Activated effector memory CD4-positive, alpha-beta T cell treated with anti-CD3 and anti-CD28 coated beads, Interleukin-2, amount 50 U/mL, for 16 hours (primary cell): Measurements from ENCODE around the gene MZT2B.
"Not testable (repeated sequence)": the region's sequence is repeated elsewhere in the genome, so short reads cannot be mapped to it uniquely, and the experiment has no call there.

Experiments used
- DNase-seq: peaks from one replicate; pipeline ENCODE4 v3.0.0-alpha.2; 2020

Gene MZT2B, protein sequence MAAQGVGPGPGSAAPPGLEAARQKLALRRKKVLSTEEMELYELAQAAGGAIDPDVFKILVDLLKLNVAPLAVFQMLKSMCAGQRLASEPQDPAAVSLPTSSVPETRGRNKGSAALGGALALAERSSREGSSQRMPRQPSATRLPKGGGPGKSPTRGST

DNA sequence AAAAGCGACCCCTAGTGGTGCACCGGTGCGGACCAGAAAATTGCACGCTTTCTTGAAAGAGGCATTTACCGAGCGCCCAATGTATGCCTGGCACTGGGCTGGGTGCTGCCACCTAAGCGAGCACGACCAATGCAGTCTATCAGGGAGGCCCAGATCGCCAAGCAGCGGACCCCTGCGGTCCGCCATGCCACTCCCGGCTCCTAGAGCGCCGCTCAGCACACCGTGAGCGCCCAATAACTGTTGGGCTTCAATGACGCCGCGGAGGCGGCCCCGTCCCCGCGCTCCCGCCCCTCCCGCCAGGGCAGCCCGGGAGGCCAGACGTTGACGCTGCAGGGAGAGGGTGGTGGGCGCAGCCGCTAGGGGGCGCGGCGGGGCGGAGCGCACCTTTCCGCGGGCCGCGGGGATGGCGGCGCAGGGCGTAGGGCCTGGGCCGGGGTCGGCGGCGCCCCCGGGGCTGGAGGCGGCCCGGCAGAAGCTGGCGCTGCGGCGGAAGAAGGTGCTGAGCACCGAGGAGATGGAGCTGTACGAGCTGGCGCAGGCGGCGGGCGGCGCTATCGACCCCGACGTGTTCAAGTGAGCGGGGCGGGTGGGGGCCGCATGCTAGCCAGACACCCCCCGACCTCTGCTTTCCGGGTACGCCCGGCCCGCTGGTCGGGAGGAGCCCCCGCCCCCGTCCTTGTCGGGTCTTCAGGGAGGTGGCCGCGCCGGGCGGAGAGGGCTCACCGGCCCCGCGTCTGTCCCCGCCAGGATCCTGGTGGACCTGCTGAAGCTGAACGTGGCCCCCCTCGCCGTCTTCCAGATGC, at the start of gene MZT2B:
MZT2B (plus strand) TSS at position 383 of the 803 bp plus-strand sequence; CDS start at position 404, 21 bp downstream.
- DNase-seq: peak; percentile 97

DNA sequence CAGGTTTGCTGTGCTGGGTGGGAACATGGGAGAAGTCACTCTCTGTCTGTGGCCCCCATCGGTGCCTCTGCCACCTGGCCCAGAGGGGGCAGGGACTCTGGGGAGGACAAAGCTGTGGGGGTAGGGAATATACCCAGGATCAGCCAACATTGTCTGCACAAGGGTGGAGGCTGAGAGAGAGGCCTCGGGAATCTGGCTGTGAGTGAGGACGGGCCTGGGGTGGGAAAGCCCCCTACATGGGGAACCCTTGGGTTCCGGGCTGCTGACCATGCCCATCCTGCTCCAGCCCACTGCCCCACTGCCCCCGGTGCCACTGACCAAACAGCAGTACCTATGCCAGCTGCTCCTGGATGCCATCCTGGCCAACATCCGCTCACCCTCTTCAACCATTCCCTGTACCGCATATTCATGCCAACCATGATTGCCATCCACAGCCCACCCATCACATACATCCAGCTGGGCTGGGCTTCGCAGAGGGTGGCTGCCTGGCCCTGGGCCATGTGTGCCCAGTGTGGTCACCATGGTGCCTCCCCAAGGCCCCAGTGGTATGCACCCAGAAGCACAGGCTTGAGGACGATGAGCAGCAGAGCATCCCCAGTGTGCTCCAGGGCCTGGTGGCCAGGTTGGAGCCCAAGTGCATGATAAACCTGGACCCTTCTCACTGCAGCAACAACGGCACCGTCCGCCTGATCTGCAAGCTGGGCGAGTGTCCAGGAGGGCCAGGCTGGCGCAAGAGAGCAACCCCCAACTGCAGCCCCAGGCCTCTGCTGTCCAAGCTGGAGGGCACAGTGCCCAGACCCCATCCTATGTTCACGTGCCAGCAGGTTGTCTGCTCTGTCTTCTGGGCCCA, 46.1 kb upstream of the MZT2B start:
- DNase-seq: no peak

DNA sequence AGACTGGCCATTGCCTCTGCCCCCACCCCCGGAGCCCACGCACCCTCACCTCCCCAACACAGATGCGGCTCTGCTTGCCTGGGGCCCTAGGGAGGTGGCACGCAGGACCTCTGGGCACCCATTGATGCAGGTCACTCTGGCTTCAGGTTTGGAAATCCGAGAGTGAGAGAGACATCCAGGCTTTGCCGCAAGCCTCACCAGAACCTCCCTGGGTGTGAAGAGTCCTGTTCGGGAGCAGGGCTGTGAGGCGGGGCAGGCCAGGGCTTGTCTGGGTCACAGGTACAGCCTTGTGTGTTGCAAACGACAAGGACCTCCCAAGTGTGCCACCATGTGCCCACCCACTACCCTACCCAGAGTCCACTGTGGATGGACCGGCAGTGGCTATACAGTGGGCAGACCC, 45.5 kb upstream of the MZT2B start:
- not testable (repeated sequence) for DNase-seq

DNA sequence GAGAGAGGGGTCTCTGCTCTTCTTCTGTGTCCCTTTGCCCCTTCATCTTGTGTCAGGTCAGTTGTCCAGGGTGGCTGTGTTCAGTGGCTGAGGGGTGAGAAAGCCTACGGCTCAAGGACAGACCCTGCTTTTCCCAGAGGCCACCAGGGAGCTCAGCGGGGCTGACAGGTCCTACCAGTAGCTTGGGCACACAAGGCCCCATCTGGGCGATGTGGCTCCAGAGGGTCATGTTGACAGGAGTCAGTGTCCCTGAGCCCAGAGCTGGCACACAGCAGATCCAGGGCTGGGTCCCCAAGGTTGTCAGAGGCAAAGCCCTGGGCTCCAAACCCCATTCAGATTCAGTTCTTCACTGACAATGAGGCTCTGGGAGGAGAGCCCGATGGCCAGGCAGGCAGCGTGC, 44.9 kb upstream of the MZT2B start:
- not testable (repeated sequence) for DNase-seq

DNA sequence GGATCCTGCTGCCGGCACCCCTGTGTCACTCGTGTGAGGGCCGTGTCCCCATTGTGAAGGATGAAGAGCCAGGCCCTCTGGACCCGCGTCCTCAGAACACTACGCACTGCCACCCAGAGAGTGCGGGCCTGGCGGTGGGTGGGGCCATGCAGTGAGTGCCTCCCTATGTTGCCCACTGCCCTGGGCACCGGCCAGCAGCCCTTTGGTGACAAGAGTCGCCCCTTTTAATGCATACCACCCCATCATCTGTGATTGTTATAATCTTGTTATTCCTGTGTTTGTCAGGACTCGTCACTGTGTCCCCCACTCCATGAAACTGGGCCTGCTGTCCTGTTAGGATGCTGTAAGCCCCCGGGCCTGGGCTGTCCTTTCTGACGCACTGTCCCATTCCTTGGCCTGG, 43.7 kb upstream of the MZT2B start:
- not testable (repeated sequence) for DNase-seq

DNA sequence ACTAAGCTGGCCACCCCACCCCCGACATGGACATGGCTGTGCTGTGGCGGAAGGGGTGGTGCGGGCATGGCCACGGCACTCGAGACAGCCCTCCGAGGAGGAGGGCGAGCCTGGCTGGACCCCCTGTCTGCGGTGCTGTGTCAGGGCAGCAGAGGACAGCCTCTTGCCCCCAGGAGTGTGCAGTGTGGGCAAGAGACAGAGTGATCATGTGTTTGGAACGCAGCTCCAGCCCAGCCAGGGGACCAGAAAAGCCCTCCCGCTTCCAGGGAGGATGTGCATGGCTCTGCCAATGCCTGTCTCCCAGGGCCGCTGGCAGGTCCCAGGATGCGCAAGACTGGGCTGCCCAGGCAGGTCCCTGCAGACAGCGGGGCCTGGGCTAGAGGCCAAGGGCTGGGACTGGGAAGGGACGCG, 43.2 kb upstream of the MZT2B start:
- DNase-seq: not testable (repeated sequence)

DNA sequence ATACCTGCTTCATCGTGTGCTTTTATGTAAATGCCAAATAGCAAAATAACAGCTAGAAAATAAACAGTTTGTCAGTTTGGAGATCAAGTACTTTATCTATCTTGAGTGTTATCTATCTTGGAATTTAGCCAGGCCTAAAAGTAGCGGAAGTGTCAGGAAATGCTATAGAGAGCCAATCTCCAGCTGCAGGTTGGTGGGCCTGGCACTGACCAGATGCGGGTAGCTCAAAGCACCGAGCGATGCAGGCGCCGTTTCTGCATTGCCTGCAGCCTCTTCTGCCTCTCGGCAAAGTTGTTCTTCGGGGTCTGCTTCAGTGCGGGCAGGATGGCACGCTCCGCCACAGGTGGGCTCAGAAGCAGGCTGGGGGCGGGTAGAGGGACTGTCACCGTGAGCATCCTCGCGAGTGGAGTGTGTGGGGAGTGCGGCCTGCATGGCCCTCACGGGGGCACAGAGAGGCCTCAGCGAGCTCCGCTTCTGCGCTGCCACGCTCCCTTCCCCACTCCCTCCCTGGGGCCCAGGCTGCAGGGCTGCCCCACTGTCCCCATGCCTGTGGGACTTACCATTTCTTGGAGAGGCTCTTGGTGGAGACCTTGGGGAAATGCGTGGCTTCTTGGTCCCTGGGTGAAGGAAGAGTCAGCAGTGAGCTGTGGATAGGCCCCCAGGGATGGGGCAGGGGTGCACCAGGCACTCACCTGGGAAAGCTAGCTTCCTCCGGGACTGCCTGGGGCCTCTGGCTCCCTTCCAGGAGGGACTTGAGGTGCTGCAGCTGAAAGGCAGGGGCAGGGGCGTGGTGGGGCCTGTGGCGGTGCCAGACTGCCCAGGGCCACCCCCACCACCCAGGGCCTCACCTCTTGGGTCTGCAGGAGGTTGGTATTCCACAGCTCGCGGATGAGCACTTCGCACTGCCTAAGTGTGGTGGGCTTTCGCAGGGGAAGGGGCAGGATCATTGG, 42.5 kb upstream of the MZT2B start:
- DNase-seq: not testable (repeated sequence)

DNA sequence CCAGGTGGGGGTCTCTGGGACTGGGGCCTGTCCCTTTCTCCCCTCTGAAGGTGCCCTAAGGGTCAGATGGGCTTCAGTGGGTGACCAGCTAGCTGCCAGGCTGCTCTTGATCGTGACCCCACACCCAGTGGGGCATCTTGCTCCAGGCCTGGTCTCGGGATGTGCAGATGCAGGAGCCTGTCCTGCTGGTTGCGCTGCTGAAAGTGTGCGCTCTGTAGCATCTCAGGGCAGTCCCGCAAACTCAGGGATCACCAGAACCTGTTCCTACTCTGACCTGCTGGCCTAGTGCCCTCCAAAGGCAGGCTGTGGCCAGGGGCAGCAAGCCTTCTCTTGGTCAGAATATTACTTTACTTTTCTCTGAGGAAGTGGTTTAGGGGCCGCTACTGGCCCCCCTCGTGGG, 41.5 kb upstream of the MZT2B start:
- not testable (repeated sequence) for DNase-seq

DNA sequence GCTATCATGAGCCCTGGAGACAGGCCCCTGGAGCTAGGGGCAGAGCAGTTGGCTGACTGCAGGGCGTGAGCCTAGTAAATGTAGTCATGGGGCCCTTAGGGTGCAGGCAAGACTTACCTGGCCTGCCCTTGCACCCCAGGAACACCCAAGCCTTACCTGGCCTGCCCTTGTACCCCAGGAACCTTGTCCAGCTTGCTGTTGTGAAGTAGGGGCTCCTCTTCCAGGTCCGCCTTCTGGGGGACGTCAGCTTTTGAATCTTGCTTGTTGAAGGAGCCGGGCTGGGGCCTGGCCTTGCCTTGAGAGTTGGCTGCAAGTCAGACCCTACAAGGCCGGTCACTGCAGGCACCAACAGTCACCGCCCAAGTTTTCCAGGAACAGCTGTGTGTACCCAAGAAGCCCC, 41.1 kb upstream of the MZT2B start:
- not testable (repeated sequence) for DNase-seq

DNA sequence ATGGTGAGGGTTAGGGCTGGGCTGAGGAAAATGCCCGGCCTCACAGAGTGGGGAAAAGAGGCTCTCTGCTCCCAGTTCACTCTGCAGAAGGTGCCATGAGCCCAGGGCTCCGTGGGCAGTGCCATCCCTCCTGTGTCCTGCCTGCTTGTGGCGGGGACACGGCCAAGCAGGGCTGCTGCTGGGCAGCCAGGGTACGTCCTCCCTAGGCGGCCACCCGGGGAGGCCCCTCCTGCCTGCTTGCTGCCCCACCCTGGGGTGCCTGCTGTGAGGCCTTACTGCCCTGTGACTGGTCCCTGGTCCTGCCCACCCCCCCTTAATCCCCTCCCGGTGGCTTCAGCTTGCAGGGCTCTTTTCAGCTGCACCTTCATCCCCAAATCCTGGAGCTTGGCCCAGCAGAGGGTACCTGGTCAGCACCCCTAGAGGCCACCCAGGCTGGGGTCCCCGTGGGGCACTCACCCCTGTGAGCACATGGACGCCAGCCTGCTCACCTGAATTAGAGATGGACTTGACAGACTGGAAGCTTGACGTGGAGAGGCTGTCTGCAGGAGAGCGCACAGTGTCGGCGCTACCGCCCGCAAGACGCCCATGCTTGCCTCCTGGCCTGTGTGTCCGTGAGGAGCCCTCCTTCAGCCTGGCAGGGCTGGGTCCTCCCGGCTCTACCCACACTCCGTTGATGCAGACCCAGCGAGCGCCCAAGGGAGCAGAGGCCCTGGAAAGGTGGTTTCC, 40.3 kb upstream of the MZT2B start:
- not testable (repeated sequence) for DNase-seq

DNA sequence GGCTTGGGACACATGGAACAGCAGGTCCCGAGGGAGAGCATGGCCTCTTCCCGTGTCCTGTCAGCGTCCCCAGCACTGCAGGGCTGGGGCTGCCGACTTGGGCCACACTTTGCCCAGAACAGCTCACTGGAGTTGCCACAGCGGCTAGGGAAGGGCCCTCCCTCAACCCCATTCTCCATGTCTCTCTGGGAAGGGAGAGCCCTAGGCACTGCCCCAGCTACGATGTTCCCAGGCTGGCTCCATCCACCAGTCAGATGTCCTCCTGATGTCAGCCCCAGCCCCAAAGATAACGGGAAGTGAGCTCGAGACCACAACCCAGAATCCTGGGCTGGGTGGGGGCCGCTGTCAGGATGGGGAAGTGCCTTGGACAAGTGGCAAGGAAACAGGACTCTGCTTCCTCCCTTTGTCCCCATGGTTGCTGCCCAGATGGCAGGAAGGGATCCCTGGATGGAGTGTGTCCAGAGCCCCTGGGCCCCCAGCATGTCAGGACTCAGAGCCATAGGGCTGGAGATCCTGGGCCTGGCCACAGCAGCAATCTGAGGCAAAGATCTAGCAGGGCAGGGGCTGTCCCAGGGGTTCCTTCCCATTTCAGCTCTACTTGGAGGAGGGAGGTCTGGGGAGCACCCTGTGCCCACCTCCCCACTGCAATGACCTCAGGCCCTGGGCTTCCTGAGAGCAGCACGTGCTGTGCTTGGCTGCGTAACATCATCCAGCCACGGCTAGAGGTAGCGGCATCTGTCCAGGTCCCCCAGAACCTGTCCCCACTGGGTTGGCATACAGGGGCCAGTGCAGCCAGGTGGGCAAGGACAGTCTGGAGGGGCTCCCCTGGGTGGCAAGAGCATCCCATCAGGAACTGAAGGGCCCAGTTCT, 39.4 kb upstream of the MZT2B start:
- peak; percentile 30 for DNase-seq

DNA sequence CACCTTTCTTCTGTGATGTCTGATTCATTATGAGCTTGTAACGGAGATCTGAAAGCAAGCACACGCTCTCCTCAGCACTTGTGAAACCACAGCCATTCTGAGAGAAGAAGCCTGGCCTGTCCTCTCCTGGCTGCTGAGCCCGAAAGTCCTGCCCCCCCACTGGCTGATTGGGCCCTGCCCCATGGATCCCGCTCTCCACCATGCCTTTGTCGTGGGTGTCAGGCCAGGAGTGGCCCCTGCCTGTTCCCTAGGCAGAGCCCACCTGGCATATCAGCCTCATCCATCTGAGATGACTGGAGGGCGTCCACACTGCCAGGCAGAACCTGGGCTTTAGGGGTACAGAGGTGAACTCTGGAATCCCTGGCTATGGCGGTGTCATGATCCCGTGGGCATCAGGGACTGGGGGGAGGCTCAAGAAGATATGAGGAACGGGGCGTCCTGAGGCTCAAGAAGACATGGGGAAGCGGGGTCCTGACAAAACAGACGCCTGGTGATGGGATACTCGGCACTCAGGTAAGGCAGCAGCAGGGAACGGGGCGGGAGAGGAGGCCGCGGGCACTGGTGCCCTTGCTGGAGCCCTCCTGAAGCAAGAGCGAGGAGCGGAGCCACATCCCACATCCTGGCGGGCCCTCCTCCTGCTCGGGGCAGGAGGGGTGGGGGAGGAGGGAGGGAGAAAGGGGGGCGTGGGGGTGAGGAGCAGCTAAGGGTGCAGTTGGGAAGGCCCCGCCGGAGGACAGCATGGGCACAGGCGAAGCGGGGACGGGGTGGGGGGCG, 38.6 kb upstream of the MZT2B start:
- DNase-seq: peak; percentile 47

DNA sequence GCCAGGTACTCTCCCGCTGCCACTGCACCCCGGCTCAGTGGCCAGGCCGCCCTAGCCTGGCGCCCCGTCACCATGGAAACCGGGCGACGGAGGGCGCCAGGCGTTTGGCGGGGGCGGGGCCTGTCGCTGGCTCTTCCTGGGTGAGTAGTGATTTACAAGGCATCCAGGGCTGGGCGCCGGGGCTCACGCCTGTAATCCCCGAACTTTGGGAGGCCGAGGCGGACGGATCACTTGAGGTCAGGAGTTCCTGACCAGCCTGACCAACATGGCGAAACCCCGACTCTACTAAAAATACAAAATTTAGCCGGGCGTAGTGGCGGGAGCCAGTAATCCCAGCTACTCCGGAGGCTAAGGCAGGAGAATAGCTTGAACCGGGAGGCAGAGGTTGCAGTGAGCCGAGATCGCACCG, 37.1 kb upstream of the MZT2B start, which contains the start of gene CCDC74B:
CCDC74B (minus strand) TSS at position 107 of the 409 bp plus-strand sequence. CDS start 116 bp downstream, outside the sequence.
- DNase-seq: peak; percentile 84

DNA sequence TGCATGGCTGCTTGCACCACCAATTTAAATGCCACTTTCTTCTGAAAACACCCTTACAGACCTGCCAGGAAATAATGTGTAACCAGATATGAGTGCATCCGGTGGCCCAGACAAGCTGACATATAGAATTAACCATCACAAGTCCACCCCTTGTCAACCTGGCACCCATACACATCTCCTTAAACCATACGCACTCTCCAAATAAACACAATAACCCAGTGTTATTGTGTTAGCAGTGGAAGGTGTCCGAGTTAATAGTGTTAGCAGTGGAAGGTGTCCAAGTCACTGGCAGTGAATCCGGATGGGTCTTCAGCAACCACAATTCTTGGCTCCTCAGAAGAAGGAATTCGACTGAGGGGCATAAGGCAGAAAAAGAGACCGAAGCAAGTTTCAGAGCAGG, 33.5 kb upstream of the MZT2B start:
- DNase-seq: peak; percentile 12

DNA sequence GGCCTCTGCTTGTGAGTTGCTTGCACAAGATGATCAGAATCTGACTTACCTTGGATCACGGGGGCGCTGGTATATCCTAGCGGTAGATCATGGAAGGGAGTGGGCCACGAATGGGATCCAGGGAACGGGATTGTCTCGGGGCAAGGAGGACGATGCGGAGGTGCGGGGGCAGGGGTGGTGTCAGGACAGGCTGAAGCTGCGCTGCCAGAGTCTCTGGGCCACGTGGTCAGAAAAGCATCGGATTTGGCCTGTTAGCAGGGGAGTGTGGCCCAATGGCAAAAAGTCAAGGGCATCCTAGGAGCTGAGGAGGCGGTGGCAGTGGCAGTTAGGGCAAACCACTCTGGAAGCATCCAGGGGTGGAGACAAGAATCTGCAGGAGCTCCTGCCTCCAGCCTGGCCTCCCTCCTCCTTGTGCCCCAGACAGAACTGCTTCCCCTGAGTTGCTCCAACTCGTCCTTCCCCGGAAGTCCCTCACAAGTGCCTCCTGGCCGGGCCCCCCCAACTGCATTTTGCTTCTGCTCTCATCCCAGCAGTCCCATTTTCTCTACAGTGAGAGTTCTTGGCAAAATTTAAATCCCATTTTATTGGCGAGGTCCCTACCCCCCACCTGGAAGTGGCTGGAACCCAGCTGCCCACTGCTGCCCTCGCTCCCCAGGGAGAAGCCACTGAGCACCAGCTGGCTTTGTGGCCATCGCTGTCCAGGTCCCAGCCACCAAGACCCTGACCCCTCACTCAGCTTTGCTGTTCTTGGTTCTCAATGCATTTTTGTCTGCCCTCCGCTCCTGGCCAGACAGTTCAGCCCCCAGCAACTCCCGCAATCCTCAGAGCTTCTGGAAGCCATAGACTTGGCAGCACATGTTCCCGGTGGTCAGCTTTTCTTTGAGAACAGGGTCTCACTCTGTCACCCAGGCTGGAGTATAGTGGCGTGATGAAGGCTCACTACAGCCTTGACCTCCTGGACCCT, 31.6 kb upstream of the MZT2B start:
- peak; percentile 49 for DNase-seq

DNA sequence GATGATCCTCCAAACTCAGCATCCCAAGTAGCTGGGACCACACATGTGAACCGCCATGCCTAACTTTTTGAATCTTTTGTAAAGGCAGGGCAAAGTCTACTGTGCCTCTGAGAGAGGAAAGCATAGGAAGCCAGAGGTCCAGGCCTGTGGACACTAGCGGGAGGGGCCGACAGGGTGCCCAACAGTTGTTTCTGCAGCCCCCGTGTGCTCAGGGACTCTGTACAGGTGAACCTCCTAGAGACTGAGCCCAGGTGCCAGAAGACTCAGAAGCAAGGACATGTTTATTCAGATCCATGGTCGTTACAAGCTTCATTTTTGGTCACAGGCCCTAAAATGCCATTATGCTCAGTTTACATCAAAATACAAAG, 30.9 kb upstream of the MZT2B start:
- not testable (repeated sequence) for DNase-seq

DNA sequence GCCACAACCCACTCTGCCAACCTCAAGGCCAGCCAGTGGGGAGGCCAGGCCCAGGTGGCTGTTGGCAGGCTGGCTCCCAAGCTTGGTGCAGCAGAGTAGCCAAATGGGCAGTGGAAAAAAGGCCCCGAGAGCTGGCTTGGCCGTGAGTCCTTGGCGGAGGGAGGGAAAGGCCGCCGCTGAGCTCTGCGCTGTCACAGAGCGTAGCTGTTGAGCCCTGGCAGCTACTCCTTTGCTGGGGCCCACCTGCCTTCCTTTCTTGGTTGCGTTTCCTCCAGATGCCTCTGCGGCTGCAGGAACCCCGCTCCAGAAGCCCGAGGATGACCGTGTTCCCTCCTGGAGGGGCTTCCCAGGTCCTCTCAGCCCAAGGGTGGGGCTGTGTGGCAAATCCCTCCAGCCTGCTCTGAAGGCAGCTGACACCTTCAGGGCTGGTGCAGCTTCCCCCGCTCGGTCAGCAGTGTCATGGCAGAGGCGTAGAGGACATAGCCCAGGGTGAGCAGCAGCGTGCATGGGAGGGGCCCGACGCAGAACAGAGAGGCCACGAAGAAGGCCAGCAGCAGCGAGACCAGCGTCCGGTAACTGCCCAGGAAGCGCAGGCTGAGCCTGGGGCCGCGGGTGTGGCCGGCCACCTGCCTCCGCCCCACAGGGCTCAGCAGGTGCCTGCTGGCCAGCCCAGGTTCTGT, 29.8 kb upstream of the MZT2B start:
- DNase-seq: not testable (repeated sequence)
